Prostate gland (tissue), 2 donors: ENCODE measurements around the gene MED29. TPM values are rescaled to one million over a fixed set of nuclear protein-coding genes. Genes with fewer than 3 reads are reported as not detected.
A peak's percentile ranks its signal among the peaks of the same experiment; 100 is the strongest.

Experiments used
- DNase-seq: peaks from one replicate; pipeline ENCODE4 v3.0.0-alpha.2; 2019; ENCODE audit warnings: low spot score
- H3K27ac ChIP-seq, 2 donors: fragments of 200-600 bp; sonication (generic); 2 replicates each; pipeline ENCODE4 v1.5.1; 2017 to 2019
- H3K27me3 ChIP-seq: fragments of 200-600 bp; sonication (generic); replicated peaks from 2 replicates; pipeline ENCODE4 v1.5.1; 2019; ENCODE audit not compliant: insufficient read depth
- H3K36me3 ChIP-seq, 2 donors: fragments of 200-600 bp; sonication (generic); 1 replicate in 1 of 2; 2 replicates in 1 of 2; pipeline versions ENCODE4 v1.5.1 to v1.8.1; 2017 to 2019
- H3K4me1 ChIP-seq: fragments of 200-600 bp; sonication (generic); replicated peaks from 2 replicates; pipeline ENCODE4 v1.5.1; 2019
- H3K4me3 ChIP-seq, 2 donors: fragments of 200-600 bp; sonication (generic); 2 replicates each; pipeline ENCODE4 v1.5.1; 2017 to 2019
- H3K9me3 ChIP-seq: fragments of 200-600 bp; sonication (generic); 2 replicates; pipeline ENCODE4 v1.5.1; 2017
- POLR2A ChIP-seq: fragments of 450-650 bp; IDR thresholded peaks from one replicate; pipeline ENCODE4 v1.6.1; 2016; ENCODE audit warnings: antibody characterized with exemption, mild to moderate bottlenecking
- POLR2AphosphoS5 ChIP-seq: sonication (generic); formaldehyde crosslinking; IDR thresholded peaks from one replicate; pipeline ENCODE4 v1.6.1; 2017; ENCODE audit warnings: antibody characterized with exemption
- WGBS: methylation state at CpG from one replicate; pipeline ENCODE4 v1.1.5; 2018; 5-methylcytosine and 5-hydroxymethylcytosine counted together
- intact Hi-C: fragments of 100-400 bp; cut with DNase I; formaldehyde crosslinking; loops from one replicate; pipeline ENCODE4 v1.14.2; 2022
- total RNA-seq, 2 donors: library from RNA; depleted of rRNA; stranded (reverse); fragments of >200 nt; gene quantifications; one replicate each; pipeline ENCODE4 v1.1.0, GENCODE V29; 2016
- TF ChIP-seq, protein P1 (sequence below), 4 experiments: fragments of 200-600 bp in 2 of 4; fragments of 450-650 bp in 2 of 4; sonication (generic) in 2 of 4; IDR thresholded peaks; 1 replicate in 3 of 4; 2 replicates in 1 of 4; pipeline ENCODE4 v1.5.1; 2016 to 2019; ENCODE audit warnings: antibody characterized with exemption in 4 of 4, mild to moderate bottlenecking in 2 of 4, moderate library complexity in 2 of 4

The MED29 gene
- total RNA-seq, 2 donors from 2014 or later, result 50.2 to 56.4 TPM

DNA sequence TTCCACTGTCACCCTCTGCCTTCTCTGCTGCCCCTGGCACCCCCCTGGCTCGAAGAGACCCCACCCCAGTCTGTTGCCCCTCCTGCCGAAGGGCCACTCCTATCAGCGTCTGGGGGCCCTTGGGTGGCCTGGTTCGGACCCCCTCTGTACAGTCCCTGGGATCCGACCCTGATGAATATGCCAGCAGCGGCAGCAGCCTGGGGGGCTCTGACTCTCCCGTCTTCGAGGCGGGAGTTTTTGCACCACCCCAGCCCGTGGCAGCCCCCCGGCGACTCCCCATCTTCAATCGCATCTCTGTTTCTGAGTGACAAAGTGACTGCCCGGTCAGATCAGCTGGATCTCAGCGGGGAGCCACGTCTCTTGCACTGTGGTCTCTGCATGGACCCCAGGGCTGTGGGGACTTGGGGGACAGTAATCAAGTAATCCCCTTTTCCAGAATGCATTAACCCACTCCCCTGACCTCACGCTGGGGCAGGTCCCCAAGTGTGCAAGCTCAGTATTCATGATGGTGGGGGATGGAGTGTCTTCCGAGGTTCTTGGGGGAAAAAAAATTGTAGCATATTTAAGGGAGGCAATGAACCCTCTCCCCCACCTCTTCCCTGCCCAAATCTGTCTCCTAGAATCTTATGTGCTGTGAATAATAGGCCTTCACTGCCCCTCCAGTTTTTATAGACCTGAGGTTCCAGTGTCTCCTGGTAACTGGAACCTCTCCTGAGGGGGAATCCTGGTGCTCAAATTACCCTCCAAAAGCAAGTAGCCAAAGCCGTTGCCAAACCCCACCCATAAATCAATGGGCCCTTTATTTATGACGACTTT, 17.4 kb downstream of the MED29 start:
- intact Hi-C loops, result no loop called here
- peak; percentile 69 for DNase-seq
- TF ChIP-seq POLR2AphosphoS5 (peak; percentile 91), POLR2A (peak; percentile 43)
- TF ChIP-seq, protein P1, sequence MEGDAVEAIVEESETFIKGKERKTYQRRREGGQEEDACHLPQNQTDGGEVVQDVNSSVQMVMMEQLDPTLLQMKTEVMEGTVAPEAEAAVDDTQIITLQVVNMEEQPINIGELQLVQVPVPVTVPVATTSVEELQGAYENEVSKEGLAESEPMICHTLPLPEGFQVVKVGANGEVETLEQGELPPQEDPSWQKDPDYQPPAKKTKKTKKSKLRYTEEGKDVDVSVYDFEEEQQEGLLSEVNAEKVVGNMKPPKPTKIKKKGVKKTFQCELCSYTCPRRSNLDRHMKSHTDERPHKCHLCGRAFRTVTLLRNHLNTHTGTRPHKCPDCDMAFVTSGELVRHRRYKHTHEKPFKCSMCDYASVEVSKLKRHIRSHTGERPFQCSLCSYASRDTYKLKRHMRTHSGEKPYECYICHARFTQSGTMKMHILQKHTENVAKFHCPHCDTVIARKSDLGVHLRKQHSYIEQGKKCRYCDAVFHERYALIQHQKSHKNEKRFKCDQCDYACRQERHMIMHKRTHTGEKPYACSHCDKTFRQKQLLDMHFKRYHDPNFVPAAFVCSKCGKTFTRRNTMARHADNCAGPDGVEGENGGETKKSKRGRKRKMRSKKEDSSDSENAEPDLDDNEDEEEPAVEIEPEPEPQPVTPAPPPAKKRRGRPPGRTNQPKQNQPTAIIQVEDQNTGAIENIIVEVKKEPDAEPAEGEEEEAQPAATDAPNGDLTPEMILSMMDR (IDR thresholded peaks at IDR 0.05), result no peak
- peak overlapping the region; percentile 100 for H3K27ac ChIP-seq
- peak overlapping the region; percentile 75 to 90 for H3K4me3 ChIP-seq
- peaks cover 8% of the 10 kb centered on the region in 2 donors for H3K36me3 ChIP-seq
- H3K27me3 ChIP-seq, result no peaks in the 10 kb centered on the region
- H3K4me1 ChIP-seq, result peaks cover 8% of the 10 kb centered on the region
- 38% methylated on average over 20 of the region's 20 CpGs for WGBS
- no peaks in the 10 kb centered on the region for H3K9me3 ChIP-seq

DNA sequence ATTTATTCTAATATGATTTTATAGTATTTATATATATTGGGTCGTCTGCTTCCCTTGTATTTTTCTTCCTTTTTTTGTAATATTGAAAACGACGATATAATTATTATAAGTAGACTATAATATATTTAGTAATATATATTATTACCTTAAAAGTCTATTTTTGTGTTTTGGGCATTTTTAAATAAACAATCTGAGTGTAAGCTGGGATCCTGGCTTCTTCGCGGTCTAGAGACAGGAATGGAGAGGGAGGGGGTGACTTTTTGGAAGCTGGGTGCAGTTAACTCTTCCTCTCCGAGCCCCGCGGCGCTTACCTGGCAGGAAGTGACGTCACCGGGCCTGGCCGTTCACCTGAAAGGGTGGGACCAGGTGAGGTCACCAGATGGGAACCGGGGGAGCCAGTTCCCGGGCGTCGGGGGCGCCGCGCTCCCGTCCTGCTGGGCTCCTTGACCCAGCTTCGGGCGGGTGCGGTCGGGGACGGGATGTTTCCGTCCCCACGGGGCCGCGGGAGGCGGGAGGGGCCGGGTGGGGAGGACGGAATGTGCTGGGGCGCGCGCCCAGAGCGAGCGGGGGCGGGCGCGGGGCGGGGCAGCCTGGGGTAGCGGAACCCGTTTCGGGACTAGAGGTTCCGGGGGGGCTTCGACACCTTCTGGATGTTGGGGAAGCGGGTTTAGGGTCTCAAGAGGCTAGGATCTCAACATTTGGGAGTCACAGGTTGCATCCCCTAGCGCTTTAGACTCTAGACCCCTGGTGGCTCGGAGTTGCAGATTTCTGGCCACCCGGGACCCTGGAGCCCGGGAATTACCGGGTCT, 18.2 kb downstream of the MED29 start:
- peak; percentile 98 for DNase-seq
- TF ChIP-seq POLR2A (peak; percentile 76), POLR2AphosphoS5 (peak; percentile 87)
- TF ChIP-seq, protein P1 (IDR thresholded peaks at IDR 0.05), result no peak
- no peaks in the 10 kb centered on the region for H3K27me3 ChIP-seq
- WGBS, result 2% methylated on average over 52 of the region's 52 CpGs
- H3K4me1 ChIP-seq, result peaks cover 4% of the 10 kb centered on the region
- H3K9me3 ChIP-seq, result no peaks in the 10 kb centered on the region
- peak overlapping the region; percentile 75 to 90 for H3K4me3 ChIP-seq
- intact Hi-C loops, result loop anchor here (5.0 kb wide), 1 partner anchor 67 kb away; the partner anchor contains the start of gene SAMD4B
- peak overlapping the region; percentile 100 for H3K27ac ChIP-seq
- H3K36me3 ChIP-seq, result peaks cover 8% of the 10 kb centered on the region in 2 donors

DNA sequence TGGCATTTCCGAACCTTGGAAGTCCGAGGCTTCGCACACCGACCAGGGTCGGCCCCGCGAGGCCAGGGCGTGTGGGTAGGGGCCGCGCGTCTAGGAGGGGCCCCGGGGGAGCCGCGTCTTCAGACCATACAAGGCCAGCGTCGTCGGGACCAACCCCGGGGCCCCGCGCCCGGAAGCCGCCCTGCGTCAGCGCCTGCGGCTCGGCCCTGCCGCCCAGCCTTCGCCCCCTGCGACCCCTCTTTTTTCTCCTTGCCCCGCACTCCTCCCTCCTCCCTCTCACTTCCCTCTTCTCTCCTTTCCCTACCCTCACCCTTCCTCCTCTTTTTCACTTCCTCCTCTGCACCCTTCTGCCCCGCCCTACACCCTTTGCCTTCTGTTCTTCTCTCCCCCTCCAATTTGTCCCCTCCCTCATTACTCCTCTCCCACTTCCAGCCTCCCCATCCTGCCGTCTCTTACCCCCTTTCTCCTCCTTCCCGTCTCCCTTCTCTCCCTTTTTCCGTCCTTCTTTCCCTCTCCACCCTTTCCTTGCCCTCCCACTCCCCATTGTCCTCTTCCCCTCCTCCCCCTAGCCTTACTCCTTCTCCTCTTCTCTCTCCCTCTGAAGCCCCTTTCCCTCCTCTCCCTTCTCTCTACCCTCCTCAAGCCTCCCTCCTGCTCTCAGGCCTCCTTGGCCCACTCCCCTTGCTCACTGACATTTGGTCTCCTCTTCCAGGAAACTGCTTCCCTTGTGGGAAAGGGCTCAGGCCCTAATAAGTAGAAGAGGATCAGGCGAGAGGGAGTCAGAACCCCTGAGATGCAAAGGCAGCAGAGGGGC, 19.0 kb downstream of the MED29 start:
- Histone ChIP-seq H3K9me3 (no peaks in the 10 kb centered on the region), H3K4me1 (no peaks in the 10 kb centered on the region), H3K36me3 (peaks cover 8% of the 10 kb centered on the region in 2 donors), H3K27me3 (no peaks in the 10 kb centered on the region), H3K27ac (peak overlapping the region; percentile 100), H3K4me3 (peak overlapping the region; percentile 75 to 90)
- intact Hi-C loops, result loop anchor here (5.0 kb wide), 1 partner anchor 68 kb away; the partner anchor contains the start of gene SAMD4B
- 2% methylated on average over 35 of the region's 35 CpGs for WGBS
- TF ChIP-seq, protein P1 (IDR thresholded peaks at IDR 0.05), result no peak
- peak; percentile 33 for TF ChIP-seq POLR2A
- TF ChIP-seq POLR2AphosphoS5, result peak; percentile 9
- peak; percentile 62 for DNase-seq

DNA sequence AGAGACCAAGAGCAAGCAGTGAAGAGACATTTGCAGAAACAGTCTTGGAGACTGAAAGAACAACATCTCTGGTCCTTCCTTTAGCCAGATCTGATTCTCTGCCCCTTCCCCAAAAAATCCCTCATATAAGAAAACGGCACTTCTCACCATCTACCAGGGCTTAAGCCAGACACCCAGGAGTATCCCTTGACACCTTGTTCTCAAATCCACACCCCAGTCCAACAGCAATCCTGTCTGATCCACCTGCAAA, 19.6 kb downstream of the MED29 start:
- Histone ChIP-seq H3K36me3 (peaks cover 8% of the 10 kb centered on the region in 2 donors), H3K4me1 (no peaks in the 10 kb centered on the region), H3K27me3 (no peaks in the 10 kb centered on the region), H3K4me3 (peak overlapping the region; percentile 75 to 90), H3K9me3 (no peaks in the 10 kb centered on the region), H3K27ac (peak overlapping the region; percentile 100)
- no peak for DNase-seq
- TF ChIP-seq, protein P1 (IDR thresholded peaks at IDR 0.05), result no peak
- no peak for TF ChIP-seq POLR2AphosphoS5
- no peak for TF ChIP-seq POLR2A
- WGBS, result 50% methylated on average over 1 of the region's 1 CpG
- intact Hi-C loops, result loop anchor here (1.0 to 5.0 kb wide), 2 partner anchors 12 to 68 kb away; partner anchors contain the start of gene SAMD4B
